GM21576 (cell line): ENCODE data around the gene MINDY4.
"Not testable (repeated sequence)": the region's sequence is repeated elsewhere in the genome, so short reads cannot be mapped to it uniquely, and the experiment has no call there.

Experiments used
- ATAC-seq: cut with Tn5 transposase; IDR thresholded peaks from one replicate; pipeline ENCODE4 v1.9.1; 2021; ENCODE audit warnings: mild to moderate bottlenecking, moderate library complexity; ENCODE audit not compliant: unreplicated experiment

MINDY4 gene

DNA sequence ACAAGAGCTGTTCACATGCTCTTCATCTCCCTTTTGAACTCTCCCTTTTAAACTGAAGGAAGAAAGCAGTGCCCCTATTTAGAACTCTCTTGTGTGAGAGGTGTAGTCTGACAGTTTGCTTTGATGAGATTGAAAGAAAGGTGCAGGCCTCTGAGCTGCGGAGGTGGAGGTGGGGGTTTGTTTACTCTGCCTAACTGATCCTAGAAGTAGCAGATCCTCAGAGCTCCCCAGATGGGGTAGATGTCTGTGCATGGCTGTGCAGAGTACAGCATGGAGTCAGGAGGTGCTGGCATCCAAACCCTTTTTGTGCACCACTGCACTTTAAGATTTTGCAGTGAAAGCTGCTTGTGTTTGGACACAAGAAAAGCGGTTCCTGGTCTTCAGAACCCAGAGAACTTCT lies 58.3 kb downstream of the MINDY4 start:
- ATAC-seq: no peak

DNA sequence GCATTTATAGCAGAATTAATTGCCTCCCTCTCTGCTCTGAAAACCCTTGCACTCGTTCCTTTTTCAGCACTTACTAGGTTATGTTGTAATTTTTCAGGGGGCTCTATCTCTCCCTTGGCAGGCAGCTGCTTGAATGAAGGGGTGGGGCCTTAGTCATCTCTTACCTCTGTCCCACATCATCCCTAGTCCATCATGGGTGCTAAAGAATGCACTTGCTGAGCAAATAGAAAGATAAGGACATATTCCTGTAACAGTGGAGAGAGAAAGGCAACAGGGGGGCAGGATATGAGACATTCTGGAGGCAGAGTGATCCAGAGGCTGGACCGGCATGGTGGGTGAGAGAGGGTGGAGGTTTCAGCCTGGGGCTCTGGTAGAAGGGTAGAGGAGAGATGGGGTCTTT lies 60.0 kb downstream of the MINDY4 start:
- ATAC-seq: no peak

DNA sequence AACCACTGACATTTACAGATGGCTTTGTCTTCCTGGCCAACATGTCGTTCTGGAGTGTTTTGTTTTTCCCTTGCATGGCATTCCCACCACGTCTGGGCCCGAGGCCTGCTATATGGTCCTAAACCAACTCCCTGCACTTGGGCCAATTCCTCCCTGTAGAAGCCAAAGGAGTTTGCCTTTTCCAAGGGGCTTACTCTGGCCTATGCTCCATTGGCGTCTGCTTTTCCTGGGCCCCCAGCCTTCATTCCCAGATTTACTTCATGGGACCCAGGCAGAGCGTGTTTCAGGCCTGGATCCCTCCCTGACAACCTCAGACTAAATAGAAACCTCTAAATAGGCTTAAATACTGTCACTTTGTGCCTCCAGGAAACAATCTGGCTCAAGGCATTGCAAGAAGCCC lies 60.7 kb downstream of the MINDY4 start:
- no peak for ATAC-seq

DNA sequence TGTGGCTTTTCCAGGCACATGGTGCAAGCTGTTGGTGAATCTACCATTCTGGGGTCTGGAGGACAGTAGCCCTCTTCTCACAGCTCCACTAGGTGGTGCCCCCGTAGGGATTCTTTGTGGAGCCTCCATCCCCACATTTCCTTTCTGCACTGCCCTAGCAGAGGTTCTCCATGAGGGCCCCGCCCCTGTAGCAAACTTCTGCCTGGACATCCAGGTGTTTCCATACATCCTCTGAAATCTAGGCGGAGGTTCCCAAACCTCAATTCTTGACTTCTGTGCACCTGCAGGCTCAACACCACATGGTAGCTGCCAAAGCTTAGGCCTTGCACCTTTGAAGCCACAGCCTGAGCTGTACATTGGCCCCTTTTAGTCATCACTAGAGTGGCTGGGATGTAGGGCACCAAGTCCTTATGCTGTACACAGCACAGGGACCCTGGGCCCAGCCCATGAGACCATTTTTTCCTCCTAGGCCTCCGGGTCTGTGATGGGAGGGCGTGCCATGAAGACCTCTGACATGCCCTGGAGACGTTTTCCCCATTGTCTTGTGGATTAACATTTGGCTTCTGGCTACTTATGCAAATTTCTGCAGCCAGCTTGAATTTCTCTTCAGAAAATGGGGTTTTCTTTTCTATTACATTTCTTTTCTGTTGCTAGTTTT lies 62.9 kb downstream of the MINDY4 start:
- not testable (repeated sequence) for ATAC-seq

DNA sequence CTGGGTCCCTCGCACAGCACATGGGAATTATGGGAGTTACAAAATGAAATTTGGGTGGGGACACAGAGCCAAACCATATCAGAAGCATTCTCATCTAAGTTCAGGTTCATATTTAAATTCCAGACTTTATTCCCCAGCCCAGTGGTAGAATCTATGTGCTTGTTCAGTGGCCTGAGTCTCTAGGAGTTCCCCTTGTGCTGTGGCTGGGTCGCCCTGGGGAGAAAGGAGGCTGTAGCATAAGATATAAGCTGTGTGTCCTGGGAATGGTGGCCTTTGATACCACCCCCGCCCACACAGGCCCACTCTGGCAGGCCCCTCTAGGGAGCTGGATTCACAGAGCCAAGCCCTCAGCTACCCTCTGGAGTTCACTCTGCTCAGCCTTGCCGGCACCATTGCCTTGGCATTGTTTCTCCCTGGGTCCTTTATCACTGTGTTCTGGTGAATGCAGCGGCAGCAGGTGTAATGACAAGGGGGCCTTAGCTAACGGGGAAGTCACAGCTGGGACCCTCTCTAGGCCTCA lies 64.2 kb downstream of the MINDY4 start:
- no peak for ATAC-seq

DNA sequence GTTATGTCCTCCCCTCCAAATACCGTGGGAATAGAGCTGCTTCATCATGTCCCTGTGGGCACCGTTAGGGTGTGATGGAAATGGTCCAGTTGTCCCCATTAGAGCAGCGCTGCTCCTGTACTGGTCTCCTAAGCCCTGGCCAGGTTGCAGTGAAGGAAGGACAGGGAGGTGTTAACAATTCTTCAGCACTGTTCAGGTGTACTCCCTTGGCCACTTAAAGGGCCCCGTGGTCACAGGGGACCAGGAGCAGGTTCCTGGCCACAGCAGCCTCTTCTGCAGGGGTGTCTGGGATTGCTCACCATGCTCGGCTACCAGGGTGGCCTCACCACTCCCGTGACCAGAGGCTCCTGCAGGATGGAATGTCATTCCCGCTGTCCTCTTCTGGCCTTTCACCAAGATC lies 65.8 kb downstream of the MINDY4 start:
- ATAC-seq: no peak

DNA sequence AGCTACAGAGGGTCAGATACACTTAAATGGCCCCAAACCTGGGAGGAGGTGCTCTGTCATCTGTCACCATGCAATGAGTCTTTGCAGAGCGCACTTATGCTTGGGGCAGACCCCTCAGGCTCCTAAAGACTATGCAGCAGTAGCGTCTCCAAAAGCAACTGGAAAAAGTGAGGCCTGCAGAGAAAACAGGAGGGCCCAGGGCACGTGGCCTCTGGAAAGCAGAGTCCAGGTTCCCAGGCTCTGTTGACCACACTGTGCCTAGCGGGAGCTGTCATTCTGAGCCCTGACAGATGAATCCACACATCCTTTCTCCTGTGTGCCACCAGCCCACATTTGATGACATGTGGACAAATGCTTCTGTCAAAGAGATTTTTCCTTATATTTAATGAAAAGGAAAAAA lies 66.4 kb downstream of the MINDY4 start:
- ATAC-seq: no peak

DNA sequence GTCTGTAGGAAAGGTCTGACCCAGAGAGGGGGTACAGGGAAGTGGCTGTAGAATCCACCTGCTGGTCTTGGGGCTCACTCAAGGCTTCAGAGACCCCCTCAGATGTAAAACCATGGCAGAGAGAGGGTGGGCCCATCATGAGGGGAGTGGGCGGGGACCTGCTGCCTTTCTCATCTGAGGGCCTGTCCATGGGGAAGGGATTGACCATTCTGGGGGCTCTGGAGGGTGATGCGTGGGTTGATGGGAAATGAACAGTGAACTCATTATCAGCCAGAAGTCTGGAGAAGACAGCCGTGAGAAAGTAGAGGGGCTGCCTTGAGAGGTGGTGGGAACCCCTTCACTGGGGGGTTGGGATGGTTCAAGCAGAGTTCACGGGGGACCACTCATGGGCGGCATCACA lies 66.8 kb downstream of the MINDY4 start:
- ATAC-seq: no peak

DNA sequence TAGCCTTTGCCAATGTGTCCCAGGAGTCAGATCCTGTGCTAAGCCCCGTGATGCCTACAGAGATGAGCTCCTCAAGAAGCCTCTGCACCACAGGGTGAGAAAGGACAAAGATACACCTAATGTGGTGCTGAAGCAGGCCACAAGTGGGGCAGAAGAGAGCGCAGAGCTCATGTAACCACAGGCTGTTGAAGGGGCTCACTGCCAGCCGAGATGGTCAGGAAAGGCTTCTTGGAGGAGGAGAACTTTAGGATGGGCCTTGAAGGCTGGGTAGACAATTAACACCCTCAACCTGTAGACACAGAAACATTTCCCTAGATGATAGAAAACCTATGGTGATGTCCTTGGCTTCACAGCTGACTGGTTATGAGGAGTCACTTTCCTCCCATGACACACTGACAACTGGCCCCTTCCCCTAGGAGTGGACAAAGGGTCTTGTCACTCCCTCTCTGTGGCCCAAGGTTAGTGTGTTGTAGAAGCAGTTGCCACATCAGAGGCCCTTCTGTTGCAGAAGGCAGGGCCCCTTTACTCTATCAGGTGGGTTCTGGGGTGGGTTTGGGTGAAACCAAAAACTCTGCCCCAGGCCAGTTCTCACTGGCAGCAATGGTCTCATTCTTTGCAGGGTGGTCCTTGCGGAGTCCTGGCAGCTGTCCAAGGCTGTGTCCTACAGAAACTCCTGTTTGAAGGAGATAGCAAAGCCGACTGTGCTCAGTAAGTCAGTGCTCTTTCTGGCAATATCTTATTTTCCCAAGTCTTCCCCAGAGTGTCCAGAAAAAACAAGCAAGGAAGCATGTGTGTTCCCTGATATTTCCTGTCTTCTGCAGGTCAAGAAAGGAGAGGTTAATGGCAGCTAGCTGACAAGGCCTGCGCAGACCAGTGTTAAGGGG lies 69.2 kb downstream of the MINDY4 start:
- ATAC-seq: no peak

DNA sequence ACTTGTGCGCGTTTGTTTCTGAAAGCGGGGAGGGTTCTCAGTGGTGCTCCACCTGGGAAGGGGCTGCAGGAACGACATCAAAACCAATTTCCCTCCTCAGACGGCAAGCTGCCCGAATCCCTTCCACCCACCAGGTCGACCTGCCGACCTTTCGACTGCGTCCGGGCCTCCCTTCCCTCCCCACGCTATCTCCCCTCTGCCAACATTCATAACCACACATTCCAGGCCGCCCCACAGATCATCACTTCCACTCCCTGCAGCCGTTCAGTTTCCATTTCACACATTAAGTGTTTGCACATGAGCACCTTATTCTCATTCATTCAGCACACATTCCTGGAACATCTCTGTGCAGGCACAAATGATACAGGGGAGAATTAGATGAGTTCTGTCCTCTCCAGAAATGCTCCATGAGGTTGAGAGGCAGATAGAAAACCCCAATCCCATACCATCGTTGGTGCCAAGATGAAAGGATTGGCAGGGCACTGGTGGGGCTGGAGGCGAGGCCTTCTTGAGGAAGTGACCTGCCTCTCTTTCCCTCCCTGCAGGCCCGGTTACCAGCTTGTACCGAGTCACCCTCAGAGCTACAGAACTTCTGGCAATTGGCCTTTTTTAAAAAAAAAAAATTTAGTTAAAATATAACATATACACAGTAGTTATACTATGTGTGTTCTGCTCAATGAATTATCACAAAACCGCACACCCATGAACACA lies 70.0 kb downstream of the MINDY4 start:
- ATAC-seq: no peak

DNA sequence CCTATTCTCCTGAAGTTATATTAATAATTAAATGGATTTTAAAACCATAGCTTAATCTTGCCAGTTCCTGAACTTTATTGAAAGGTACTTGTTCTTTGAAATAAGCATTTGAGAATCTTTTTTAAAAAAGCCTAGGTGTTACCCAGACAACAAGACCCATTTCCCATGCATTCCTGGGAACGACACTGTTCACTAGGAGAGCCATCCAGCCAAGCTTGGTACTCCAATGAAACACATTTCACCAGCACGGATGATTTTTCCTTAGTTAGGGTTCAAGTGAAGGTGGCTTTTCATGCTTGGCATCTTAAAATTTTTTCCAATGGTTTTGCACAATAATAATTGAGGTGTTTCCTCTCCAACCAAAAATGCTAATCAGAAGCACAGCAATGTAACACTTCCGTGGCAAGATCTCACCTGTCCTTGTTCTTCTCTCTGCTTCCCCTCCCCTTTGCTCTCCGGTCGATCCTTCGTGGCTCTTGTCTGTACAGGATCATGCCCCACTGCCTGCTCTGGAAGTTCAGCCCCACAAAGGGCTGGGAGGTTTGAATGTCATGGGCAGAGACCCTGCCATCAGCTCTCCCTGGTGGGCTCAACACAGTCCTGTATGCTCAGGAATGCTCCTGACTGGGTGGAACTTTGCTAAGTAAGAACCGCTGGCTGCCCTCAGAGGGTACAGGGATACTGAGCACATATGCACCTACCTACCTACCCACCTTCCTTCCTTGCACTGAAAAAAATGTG lies 70.8 kb downstream of the MINDY4 start:
- no peak for ATAC-seq

DNA sequence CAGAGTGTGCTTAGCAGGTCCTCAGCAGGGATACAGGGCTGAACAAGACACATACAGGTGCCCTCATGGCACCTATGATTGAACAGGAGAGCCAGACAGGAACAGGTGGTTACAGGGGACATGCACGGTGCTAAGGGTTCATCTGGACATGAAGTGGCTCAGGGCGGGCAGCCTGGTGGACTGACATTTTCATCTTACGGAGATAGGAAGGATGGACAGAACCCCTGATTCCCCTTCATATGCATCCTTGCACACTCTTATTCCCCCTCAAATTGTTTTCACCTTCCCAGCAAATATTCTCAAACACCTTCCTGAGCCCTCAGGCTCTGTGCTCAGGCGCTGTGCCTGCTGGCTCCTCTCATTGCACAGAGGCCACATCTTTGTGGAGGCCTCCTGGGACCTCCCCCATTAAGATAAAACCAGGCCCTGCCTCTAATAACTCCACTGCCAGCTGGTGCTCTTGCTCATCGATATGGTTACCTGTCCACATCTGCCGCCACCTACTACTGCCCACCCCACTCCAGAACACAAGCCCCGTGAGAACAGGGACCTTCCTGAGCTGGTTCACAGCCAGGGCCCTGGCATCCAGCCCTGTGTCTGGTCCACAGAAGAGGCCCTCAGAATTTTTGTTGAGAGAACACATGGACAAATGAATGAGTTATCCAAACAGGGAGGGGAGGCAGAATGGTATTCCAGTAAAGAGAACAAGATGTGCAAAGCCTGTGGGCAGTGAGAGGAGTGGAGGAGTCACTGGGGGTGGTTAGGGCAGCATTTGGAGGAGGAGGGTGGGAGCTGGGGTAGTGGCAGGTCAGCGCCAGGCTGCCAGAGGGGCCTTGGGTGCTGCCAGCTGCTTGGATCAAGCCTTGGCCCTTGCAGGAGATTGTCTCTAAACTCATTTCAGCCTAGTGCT lies 71.6 kb downstream of the MINDY4 start:
- ATAC-seq: no peak

DNA sequence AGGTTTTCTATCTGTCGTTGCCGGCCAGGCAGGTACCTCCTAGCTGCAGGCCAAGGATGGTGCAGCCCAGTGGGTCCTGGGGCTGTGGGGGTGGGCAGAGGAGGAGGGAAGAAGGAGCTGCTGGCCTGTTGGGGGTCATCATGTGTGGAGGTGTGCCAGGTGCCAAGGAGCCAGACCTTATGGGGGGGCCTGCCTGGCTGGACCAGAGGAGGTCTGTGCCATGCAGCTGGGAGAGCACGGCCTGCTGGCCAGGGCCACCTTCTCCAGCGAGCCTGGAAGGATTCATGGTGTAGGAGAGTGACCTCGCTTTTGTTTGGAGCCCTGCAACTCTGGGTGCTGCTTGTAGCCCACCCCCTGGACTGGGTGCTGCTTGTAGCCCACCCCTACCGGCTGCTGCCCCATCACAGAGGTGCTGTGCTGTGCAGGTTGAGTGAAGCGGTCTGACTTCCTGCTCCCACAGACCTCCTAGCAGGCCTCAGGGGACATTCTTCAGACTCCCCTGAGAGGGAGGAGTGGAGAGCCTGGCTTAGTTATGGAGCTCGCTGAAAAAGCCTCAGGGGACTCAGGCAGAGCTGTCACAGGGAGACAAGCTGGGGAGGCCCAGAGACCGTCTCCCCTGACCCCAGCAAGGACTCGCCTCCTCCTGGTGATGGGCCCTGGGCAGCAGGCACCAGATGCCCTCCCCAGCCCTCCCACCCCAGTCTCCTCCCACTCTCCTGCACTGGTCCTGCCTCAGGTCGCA lies 72.7 kb downstream of the MINDY4 start:
- ATAC-seq: no peak

DNA sequence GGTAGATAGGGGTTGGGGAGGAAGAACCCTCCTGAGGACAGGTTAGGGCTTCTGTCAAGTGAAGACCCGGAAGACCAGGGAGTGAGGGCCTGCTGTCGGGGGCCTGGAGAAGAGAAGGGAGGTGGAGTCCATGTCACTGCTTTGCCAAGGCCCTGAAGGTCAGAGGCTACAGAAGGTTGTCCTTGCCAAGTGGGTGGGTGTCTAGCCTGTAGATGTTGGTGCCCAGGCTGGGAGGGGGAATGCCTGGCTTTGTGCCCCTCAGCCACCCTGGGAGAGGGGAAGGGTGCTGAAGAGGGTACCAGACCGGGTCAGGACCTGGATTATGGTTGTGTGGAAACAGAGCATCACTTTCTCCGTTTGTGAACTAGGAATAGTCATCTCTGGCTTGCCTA lies 73.3 kb downstream of the MINDY4 start:
- ATAC-seq: no peak

DNA sequence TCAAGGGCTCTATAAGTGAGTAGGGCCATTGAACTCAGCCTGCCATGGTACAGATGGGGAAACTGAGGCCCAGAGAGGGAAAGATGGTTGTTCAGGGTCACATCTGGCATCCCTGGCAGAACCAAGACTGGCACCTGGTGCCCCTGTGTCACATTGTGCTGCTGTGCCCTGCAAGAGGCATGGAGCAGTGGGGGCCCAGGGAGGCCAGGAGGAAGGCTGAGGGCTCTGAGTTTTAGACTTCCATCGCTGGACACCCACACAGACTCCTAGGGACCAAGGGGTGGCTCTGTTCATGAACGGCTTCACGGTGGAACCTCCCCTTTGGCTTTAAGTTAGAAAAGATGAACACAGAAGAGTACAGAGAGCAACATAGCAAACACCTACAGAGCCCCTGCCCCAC lies 73.7 kb downstream of the MINDY4 start:
- no peak for ATAC-seq

DNA sequence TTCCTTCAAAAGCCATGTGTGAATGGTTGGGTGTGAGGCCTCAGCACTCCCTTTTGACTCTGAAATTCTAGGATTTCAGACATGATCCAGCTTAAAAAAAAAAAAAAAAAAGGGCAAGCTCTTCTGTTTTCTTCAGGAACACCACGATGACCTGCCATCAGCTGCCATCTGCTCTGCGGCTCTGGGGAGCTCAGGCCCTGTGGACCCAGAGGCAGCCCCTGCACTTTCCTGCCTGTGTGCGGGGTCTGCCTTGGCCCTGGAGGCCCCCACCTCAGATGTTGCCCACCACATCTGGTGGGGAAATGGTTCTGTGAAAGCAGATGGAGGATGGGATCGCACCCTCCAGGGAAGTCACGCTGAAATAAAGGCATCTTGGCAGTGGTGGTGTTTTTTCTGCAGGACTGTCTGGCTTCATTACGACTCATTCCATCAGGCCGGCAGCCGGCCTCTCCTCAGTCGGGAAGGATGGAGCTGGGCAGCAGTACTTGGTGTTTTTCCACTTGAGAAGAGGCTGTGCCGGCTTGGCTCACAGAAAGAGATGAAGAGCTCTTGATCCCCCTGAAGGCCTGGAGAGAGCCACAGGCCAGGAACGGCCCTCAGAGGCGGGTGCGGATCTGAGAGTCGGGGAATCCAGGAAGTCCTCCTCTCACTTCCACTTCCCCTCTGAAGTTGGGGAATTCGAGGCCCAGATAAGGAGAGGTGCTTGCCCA lies 74.4 kb downstream of the MINDY4 start:
- no peak for ATAC-seq

DNA sequence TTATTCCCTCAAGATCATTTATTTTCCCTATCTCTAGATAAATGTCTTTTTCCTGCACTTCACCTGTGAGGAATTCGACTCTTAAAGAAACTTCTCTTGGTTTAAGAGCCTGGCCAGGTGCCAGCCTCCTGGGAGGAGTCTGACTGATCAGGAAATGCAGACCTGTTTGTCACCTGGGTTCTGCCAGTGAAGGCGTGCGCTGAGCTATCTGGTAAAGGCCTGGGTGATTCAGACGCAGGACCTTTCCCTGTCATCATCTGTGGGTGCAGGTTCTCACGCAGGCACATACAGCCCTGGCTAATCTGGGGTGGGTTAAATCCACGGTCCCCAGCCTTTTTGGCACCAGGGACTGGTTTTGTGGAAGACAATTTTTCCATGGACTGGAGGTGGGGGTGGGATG lies 75.2 kb downstream of the MINDY4 start:
- no peak for ATAC-seq

DNA sequence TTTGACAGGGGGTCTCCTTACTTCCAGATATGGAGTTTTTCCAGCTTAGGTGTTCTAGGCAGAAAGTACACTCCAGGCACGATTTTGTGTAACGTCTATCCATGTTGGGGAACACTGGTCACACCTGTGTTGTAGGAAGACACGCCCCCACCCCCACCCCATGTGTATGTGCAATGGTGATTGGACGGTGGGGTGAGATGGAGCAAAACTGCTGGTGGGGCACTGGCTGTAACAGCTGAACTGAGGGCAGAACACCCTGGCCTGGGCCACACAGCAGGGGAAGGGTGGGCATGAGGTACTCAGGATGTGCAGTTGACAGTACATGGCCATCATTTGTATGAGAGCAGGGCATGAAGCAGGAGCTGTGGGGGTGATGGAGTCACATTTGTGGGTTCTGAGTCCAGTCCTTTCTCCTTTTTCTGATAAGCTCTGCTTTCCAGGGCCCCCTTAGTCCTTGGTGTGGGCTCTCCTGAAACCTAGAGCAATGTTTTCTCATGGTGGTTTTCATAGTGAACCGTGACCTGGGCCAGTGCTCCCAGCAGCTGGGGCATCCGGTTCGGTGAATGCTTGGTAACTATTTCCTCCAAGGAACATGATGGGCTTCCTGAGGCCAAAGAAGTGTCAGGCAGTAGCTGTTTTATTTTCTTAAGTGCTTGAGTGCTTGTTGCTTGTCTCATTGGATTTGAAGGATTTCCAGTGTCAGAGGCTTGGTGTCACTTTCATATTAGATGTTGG lies 77.1 kb downstream of the MINDY4 start:
- ATAC-seq: no peak
